Sigmoid colon (tissue), 7 donors: ENCODE data around the gene IL3RA. TPM values are rescaled to one million over a fixed set of nuclear protein-coding genes. Genes with fewer than 3 reads are reported as not detected.

ENCODE experiments used
- DNase-seq: peaks from one replicate; pipeline ENCODE4 v3.0.0-alpha.2; 2019
- H3K27ac ChIP-seq, 4 donors: fragments of 200-600 bp; sonication (generic); one replicate each; pipeline ENCODE4 v1.5.1; 2016 to 2019; ENCODE audit warnings: mild to moderate bottlenecking in 1 of 4
- H3K27me3 ChIP-seq, 3 donors: fragments of 200-600 bp; sonication (generic); one replicate each; pipeline ENCODE4 v1.5.1; 2019; ENCODE audit warnings: mild to moderate bottlenecking in 1 of 3
- H3K36me3 ChIP-seq, 4 donors: fragments of 200-600 bp; sonication (generic); one replicate each; pipeline ENCODE4 v1.5.1; 2016 to 2019
- H3K4me1 ChIP-seq, 4 donors: fragments of 200-600 bp; sonication (generic); one replicate each; pipeline ENCODE4 v1.5.1; 2017 to 2019
- H3K4me3 ChIP-seq, 4 donors: fragments of 200-600 bp; sonication (generic); one replicate each; pipeline ENCODE4 v1.5.1; 2017 to 2019; ENCODE audit warnings: mild to moderate bottlenecking in 2 of 4, moderate library complexity in 1 of 4
- H3K9me3 ChIP-seq, 4 donors: fragments of 200-600 bp in 3 of 4; sonication (generic) in 3 of 4; one replicate each; pipeline versions ENCODE4 v1.5.1 to v1.6.1; 2013 to 2019
- CTCF ChIP-seq, 4 experiments: fragments of 450-650 bp in 3 of 4; fragments of 200-600 bp in 1 of 4; IDR thresholded peaks; one replicate each; pipeline ENCODE4 v1.5.1; 2016 to 2019; ENCODE audit warnings: antibody characterized with exemption in 4 of 4, mild to moderate bottlenecking in 3 of 4, moderate library complexity in 2 of 4
- EP300 ChIP-seq, 4 donors: sonication (generic); formaldehyde crosslinking; IDR thresholded peaks; one replicate each; pipeline ENCODE4 v1.6.1; 2017; ENCODE audit warnings: antibody characterized with exemption in 4 of 4
- POLR2A ChIP-seq, 2 donors: fragments of 450-650 bp; IDR thresholded peaks; one replicate each; pipeline ENCODE4 v1.6.1; 2016; ENCODE audit warnings: antibody characterized with exemption in 2 of 2, mild to moderate bottlenecking in 2 of 2, moderate library complexity in 2 of 2
- POLR2AphosphoS5 ChIP-seq, 4 donors: sonication (generic); formaldehyde crosslinking; IDR thresholded peaks; one replicate each; pipeline ENCODE4 v1.6.1; 2017; ENCODE audit warnings: antibody characterized with exemption in 4 of 4
- WGBS, 2 donors: extraction: QIAGEN DNeasy Blood & Tissue Kit; methylation state at CpG; one replicate each; pipeline ENCODE4 v1.1.7; 2013; 5-methylcytosine and 5-hydroxymethylcytosine counted together
- intact Hi-C: fragments of 100-400 bp; cut with DNase I; formaldehyde crosslinking; loops from one replicate; pipeline ENCODE4 v1.15.1; 2023
- polyA plus RNA-seq, 3 donors: library from polyadenylated mRNA; stranded (reverse); fragments of 200-250 nt; gene quantifications; one replicate each; pipeline ENCODE4 v1.2.3, GENCODE V29; 2013
- total RNA-seq, 4 donors: library from RNA; depleted of rRNA; stranded (reverse); fragments of >200 nt; gene quantifications; one replicate each; pipeline ENCODE4 v1.1.0, GENCODE V29; 2016
- donor health status: healthy with polysubstance abuse.
- donor health status: Bipolar disorder and iron deficiency.
- donor health status: healthy.

IL3RA gene
- total and polyA plus RNA-seq, 7 donors, result 1.2 to 13.4 (median 5.6) TPM

DNA sequence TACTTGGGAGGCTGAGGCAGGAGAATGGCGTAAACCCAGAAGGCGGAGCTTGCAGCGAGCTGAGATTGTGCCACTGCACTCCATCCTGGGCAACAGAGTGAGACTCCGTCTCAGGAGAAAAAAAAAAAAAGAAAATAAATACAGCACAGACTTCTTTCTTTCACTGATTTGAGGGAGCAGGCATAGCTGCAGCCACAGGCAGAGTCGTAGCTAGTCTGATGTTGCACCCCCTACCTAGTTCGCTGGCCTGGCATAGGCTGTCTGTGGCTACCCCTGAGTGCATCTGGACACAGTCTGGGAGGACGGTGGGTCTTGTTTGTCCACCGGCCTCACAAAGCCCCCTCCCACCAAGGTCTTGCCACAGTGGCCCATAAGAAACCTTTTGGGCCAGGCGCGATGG is 21.4 kb downstream of the IL3RA start:
- WGBS, 2 donors, result 93 to 98% methylated on average over 10 of the region's 10 CpGs
- Histone ChIP-seq H3K4me3 (no peak overlapping the region), H3K4me1 (no peaks in the 10 kb centered on the region), H3K36me3 (peaks cover 8 to 38% (median 13%) of the 10 kb centered on the region in 4 donors), H3K9me3 (peaks cover 0 to 9% (median 4%) of the 10 kb centered on the region in 4 donors), H3K27ac (no peak overlapping the region), H3K27me3 (no peaks in the 10 kb centered on the region)
- DNase-seq, result no peak
- TF ChIP-seq CTCF (IDR thresholded peaks at IDR 0.05), result no peak
- no peak for TF ChIP-seq EP300 (IDR thresholded peaks at IDR 0.05)
- no peak for TF ChIP-seq POLR2A (IDR thresholded peaks at IDR 0.05)
- no peak for TF ChIP-seq POLR2AphosphoS5 (IDR thresholded peaks at IDR 0.05)
- intact Hi-C loops, result no loop called here

DNA sequence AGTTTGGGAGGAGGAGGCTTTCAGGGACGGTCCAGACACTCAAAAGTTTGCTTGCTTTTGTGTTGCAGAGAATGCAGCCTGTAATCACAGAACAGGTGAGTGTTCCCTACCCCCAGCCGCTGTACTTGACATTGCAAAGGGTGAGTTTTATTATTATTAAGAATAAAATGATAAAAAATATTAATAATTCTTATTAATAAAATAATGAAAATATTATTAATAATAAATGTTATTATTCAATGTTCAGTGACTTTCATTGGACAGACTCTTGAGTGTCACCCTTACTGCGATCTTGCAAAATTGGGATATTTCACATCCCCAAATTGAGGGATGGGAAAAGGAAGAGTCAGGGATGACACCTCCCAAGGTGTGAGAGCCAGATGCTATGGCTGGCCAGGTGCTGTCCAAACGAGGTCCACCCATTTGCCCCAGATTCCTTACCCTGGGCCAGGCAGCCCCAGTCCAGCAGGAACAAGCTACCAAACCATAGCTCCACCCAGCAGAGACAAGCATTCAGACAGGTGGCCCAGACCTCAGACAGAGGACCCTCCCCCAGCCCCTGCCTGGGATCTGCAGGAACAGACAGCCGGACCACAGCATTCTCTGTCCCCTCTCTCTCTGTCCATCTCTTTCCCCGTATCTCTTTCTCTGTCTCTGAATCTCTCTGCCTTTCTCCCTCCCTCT is 22.4 kb downstream of the IL3RA start:
- Histone ChIP-seq H3K27ac (no peak overlapping the region), H3K27me3 (no peaks in the 10 kb centered on the region), H3K4me1 (no peaks in the 10 kb centered on the region), H3K4me3 (no peak overlapping the region), H3K9me3 (peaks cover 0 to 9% (median 4%) of the 10 kb centered on the region in 4 donors), H3K36me3 (peaks cover 8 to 45% (median 14%) of the 10 kb centered on the region in 4 donors)
- WGBS, 2 donors, result 80 to 91% methylated on average over 6 of the region's 6 CpGs
- TF ChIP-seq EP300 (IDR thresholded peaks at IDR 0.05) (no peak), POLR2AphosphoS5 (IDR thresholded peaks at IDR 0.05) (no peak), CTCF (IDR thresholded peaks at IDR 0.05) (no peak), POLR2A (IDR thresholded peaks at IDR 0.05) (no peak)
- no peak for DNase-seq
- intact Hi-C loops, result no loop called here

DNA sequence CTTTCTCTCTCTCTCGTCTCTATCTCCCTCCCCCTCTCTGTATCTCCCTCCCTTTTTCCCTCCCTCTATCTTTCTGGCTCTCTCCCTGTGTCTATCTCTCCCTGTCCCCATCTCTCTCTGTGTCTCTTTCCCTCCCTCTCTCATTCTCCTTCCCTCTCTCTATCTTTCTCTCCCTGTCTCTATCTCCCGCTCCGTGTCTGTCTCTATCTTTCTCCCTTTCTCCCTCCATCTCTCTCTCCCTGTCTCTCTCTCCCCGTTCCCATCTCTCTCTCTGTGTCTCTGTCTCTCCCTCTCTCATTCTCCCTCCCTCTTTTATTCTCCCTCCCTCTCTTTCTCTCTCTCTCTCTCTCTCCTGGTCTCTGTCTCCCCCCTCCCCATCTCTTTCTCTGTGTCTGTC is 22.9 kb downstream of the IL3RA start:
- Histone ChIP-seq H3K4me3 (no peak overlapping the region), H3K27me3 (no peaks in the 10 kb centered on the region), H3K4me1 (no peaks in the 10 kb centered on the region), H3K36me3 (peaks cover 8 to 51% (median 14%) of the 10 kb centered on the region in 4 donors), H3K27ac (no peak overlapping the region), H3K9me3 (peaks cover 0 to 9% (median 4%) of the 10 kb centered on the region in 4 donors)
- WGBS, 2 donors, result 76 to 88% methylated on average over 4 of the region's 4 CpGs
- TF ChIP-seq POLR2A (IDR thresholded peaks at IDR 0.05), result no peak
- no peak for TF ChIP-seq POLR2AphosphoS5 (IDR thresholded peaks at IDR 0.05)
- DNase-seq, result no peak
- intact Hi-C loops, result no loop called here

DNA sequence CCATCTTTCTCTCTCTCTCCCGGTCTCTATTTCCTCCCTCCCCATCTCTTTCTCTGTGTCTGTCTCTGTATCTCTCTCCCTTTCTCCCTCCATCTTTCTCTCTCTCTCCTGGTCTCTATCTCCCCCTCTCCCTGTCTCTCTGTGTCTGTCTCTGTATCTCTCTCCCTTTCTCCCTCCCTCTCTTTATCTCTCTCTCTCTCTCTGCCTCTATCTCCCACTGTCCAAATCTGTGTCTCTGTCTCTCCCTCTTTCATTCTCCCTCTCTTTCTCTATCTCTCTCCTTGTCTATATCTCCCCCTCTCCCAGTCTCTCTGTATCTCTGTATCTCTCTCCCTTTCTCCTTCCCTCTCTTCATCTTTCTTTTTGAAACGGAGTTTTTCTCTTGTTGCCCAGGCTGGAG is 23.6 kb downstream of the IL3RA start:
- WGBS, 2 donors, result 82 to 86% methylated on average over 2 of the region's 2 CpGs
- Histone ChIP-seq H3K4me1 (no peaks in the 10 kb centered on the region), H3K9me3 (peaks cover 0 to 9% (median 4%) of the 10 kb centered on the region in 4 donors), H3K27ac (no peak overlapping the region), H3K36me3 (peaks cover 8 to 57% (median 14%) of the 10 kb centered on the region in 4 donors), H3K27me3 (no peaks in the 10 kb centered on the region), H3K4me3 (no peak overlapping the region)
- intact Hi-C loops, result no loop called here
- TF ChIP-seq POLR2AphosphoS5 (IDR thresholded peaks at IDR 0.05), result no peak
- TF ChIP-seq POLR2A (IDR thresholded peaks at IDR 0.05), result no peak
- no peak for TF ChIP-seq EP300 (IDR thresholded peaks at IDR 0.05)
- TF ChIP-seq CTCF (IDR thresholded peaks at IDR 0.05), result no peak
- no peak for DNase-seq

DNA sequence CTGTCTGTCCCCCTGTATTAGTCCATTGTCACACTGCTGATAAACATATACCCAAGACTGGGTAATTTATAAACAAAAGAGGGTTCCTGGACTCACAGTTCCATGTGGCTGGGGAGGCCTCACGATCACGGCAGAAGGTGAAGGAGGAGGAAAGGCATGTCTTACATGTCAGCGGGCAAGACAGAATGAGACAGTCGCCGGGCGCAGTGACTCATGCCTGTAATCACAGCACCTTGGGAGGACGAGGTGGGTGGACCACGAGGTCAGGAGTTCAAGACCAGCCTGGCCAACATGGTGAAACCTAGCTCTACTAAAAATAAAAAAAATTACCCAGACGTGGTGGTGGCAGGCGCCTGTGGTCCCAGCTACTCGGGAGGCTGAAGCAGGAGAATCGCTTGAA is 24.7 kb downstream of the IL3RA start:
- H3K9me3 ChIP-seq, result peaks cover 0 to 9% (median 4%) of the 10 kb centered on the region in 4 donors
- H3K27ac ChIP-seq, result no peak overlapping the region
- no peaks in the 10 kb centered on the region for H3K27me3 ChIP-seq
- H3K4me3 ChIP-seq, result no peak overlapping the region
- DNase-seq, result no peak
- no peaks in the 10 kb centered on the region for H3K4me1 ChIP-seq
- no peak for TF ChIP-seq EP300 (IDR thresholded peaks at IDR 0.05)
- no peak for TF ChIP-seq CTCF (IDR thresholded peaks at IDR 0.05)
- TF ChIP-seq POLR2A (IDR thresholded peaks at IDR 0.05), result no peak
- TF ChIP-seq POLR2AphosphoS5 (IDR thresholded peaks at IDR 0.05), result no peak
- H3K36me3 ChIP-seq, result peaks cover 8 to 57% (median 14%) of the 10 kb centered on the region in 4 donors
- intact Hi-C loops, result no loop called here
- 84 to 89% methylated on average over 12 of the region's 12 CpGs for WGBS, 2 donors
